GM21786 (cell line): Measurements from ENCODE around the gene TXNRD2.
"Not testable (repeated sequence)": the region's sequence is repeated elsewhere in the genome, so short reads cannot be mapped to it uniquely, and the experiment has no call there.

Experiments used
- ATAC-seq: cut with Tn5 transposase; IDR thresholded peaks from one replicate; pipeline ENCODE4 v1.9.1; 2021; ENCODE audit not compliant: unreplicated experiment

The TXNRD2 gene

GRCh38 chr22:19926028-19926427 is 15.6 kb downstream of the TXNRD2 start:
- ATAC-seq: not testable (repeated sequence)

GRCh38 chr22:19923914-19924513 is 17.6 kb downstream of the TXNRD2 start:
- ATAC-seq: no peak

GRCh38 chr22:19921544-19922081 is 20.0 kb downstream of the TXNRD2 start:
- no peak for ATAC-seq

- no peak for ATAC-seq
These were observed 21.8 kb downstream of the TXNRD2 start for GRCh38 chr22:19919701-19920363.

GRCh38 chr22:19918332-19919106 is 23.1 kb downstream of the TXNRD2 start:
- no peak for ATAC-seq

GRCh38 chr22:19917389-19918138 is 24.1 kb downstream of the TXNRD2 start:
- no peak for ATAC-seq

GRCh38 chr22:19916941-19917340 is 24.7 kb downstream of the TXNRD2 start:
- no peak for ATAC-seq

- ATAC-seq: no peak
These were observed 25.6 kb downstream of the TXNRD2 start for GRCh38 chr22:19916006-19916405.

GRCh38 chr22:19915287-19915954 is 26.2 kb downstream of the TXNRD2 start:
- no peak for ATAC-seq

- no peak for ATAC-seq
These were observed 27.2 kb downstream of the TXNRD2 start for GRCh38 chr22:19914201-19914943.

- no peak for ATAC-seq
These were observed 28.2 kb downstream of the TXNRD2 start for GRCh38 chr22:19913337-19913936.

- no peak for ATAC-seq
These were observed 29.2 kb downstream of the TXNRD2 start for GRCh38 chr22:19912271-19912999.

GRCh38 chr22:19911540-19912270 is 29.9 kb downstream of the TXNRD2 start:
- ATAC-seq: no peak

- no peak for ATAC-seq
These were observed 31.4 kb downstream of the TXNRD2 start for GRCh38 chr22:19910180-19910744.

GRCh38 chr22:19909350-19910179 is 32.1 kb downstream of the TXNRD2 start:
- ATAC-seq: no peak

- not testable (repeated sequence) for ATAC-seq
These were observed 33.7 kb downstream of the TXNRD2 start for GRCh38 chr22:19907902-19908301.

- ATAC-seq: not testable (repeated sequence)
These were observed 34.8 kb downstream of the TXNRD2 start for GRCh38 chr22:19906864-19907263.
